PC-3 (cell line): Measurements from ENCODE around the gene AUTS2. TPM values are rescaled to one million over a fixed set of nuclear protein-coding genes. Genes with fewer than 3 reads are reported as not detected.

Experiments used
- ATAC-seq: fragments of 200-7000 bp; cut with Tn5 transposase; 2 replicates; pipeline ENCODE4 v1.9.1; 2020; ENCODE audit warnings: mild to moderate bottlenecking, moderate library complexity
- BruUV-seq: library from RNA; stranded (reverse); fragments of 400-500 nt; replicated peaks from 2 replicates; lab custom pipeline; 2021; lab: Mats Ljungman, UMichigan
- CTCF ChIA-PET: fragments of 300-600 bp; sonication (Branson Sonifier 250); formaldehyde crosslinking; loops from one replicate; lab custom pipeline; 2022; ENCODE audit warnings: antibody characterized with exemption; lab: Charles Lee
- POLR2A ChIA-PET: fragments of 300-600 bp; sonication (Branson Sonifier 250); formaldehyde crosslinking; loops from one replicate; lab custom pipeline; 2022; ENCODE audit warnings: antibody characterized with exemption; ENCODE audit not compliant: unreplicated experiment; lab: Charles Lee
- DNase-seq: peaks from one replicate; pipeline ENCODE4 v3.0.0-alpha.2; 2015
- H2AFZ ChIP-seq: fragments of 300-600 bp; sonication (generic); 2 replicates; pipeline ENCODE4 v1.6.0; 2016; ENCODE audit warnings: antibody characterized with exemption, low read length
- H3F3A ChIP-seq: fragments of 300-600 bp; sonication (generic); one replicate; pipeline ENCODE4 v1.6.0; 2017; ENCODE audit warnings: antibody characterized with exemption, low read length, control low read depth, mild to moderate bottlenecking; ENCODE audit not compliant: unreplicated experiment
- H3K27ac ChIP-seq: fragments of 300-600 bp; sonication (generic); 2 replicates; pipeline ENCODE4 v1.5.1; 2016; ENCODE audit warnings: mild to moderate bottlenecking, low read length
- H3K27me3 ChIP-seq: fragments of 300-600 bp; sonication (generic); 2 replicates; pipeline ENCODE4 v1.6.1; 2016; ENCODE audit warnings: low read length, mixed read lengths
- H3K36me3 ChIP-seq: fragments of 300-600 bp; sonication (generic); 2 replicates; pipeline ENCODE4 v1.6.1; 2016; ENCODE audit warnings: low read depth, mixed run types, low read length, mixed read lengths
- H3K4me1 ChIP-seq: fragments of 300-600 bp; sonication (generic); 2 replicates; pipeline ENCODE4 v1.5.1; 2016; ENCODE audit warnings: low read length; ENCODE audit not compliant: insufficient read depth
- H3K4me2 ChIP-seq: fragments of 300-600 bp; sonication (generic); 2 replicates; pipeline ENCODE4 v1.6.0; 2016; ENCODE audit warnings: low read length
- H3K4me3 ChIP-seq: fragments of 300-600 bp; sonication (generic); 2 replicates; pipeline ENCODE4 v1.5.1; 2016; ENCODE audit warnings: mild to moderate bottlenecking, low read length, mixed read lengths
- H3K79me2 ChIP-seq: fragments of 300-600 bp; sonication (generic); 2 replicates; pipeline ENCODE4 v1.6.1; 2017; ENCODE audit warnings: low read length, mixed read lengths
- H3K9ac ChIP-seq: fragments of 300-600 bp; sonication (generic); 2 replicates; pipeline ENCODE4 v1.6.0; 2016; ENCODE audit warnings: mild to moderate bottlenecking, low read length
- H3K9me2 ChIP-seq: fragments of 300-600 bp; sonication (generic); replicated peaks from 2 replicates; pipeline ENCODE4 v1.6.1; 2016; ENCODE audit warnings: mixed run types, low read length, mixed read lengths
- H3K9me3 ChIP-seq: fragments of 300-600 bp; sonication (generic); 2 replicates; pipeline ENCODE4 v1.6.1; 2016; ENCODE audit warnings: low read length, mixed read lengths
- H4K20me1 ChIP-seq: fragments of 300-600 bp; sonication (generic); 2 replicates; pipeline ENCODE4 v1.6.1; 2016; ENCODE audit warnings: low read length, mixed read lengths
- CTCF ChIP-seq: fragments of 300-600 bp; sonication (generic); conservative IDR thresholded peaks from 2 replicates; pipeline ENCODE4 v1.5.1; 2017; ENCODE audit warnings: antibody characterized with exemption, low read depth, mild to moderate bottlenecking, low read length
- EZH2 ChIP-seq: fragments of 300-600 bp; sonication (generic); IDR thresholded peaks from one replicate; pipeline ENCODE4 v1.6.1; 2017; ENCODE audit warnings: antibody characterized with exemption, mild to moderate bottlenecking, low read length; ENCODE audit not compliant: unreplicated experiment
- EZH2phosphoT487 ChIP-seq: fragments of 300-600 bp; sonication (generic); IDR thresholded peaks from 2 replicates; pipeline ENCODE4 v1.6.1; 2018; ENCODE audit warnings: mild to moderate bottlenecking, antibody characterized with exemption, low read length, borderline replicate concordance
- intact Hi-C: fragments of 100-400 bp; cut with micrococcal nuclease; formaldehyde crosslinking; loops from 2 replicates; pipeline ENCODE4 v1.9.0; 2023
- total RNA-seq: library from RNA; depleted of rRNA; stranded (reverse); fragments of >200 nt; gene quantifications from 2 replicates; pipeline ENCODE4 v1.2.3, GENCODE V29; 2014

The AUTS2 gene
- total RNA-seq, 1 experiment from 2014 or later = not detected

- CTCF ChIA-PET = no interaction called here
These were observed 275.2 kb downstream of the AUTS2 start for GRCh38 chr7:69873512-69873911.

GRCh38 chr7:69878015-69878414 is 279.7 kb downstream of the AUTS2 start:
- ChIA-PET POLR2A (no interaction called here), CTCF (no interaction called here)
- Histone ChIP-seq H3K9ac (no peak overlapping the region), H3K27ac (no peak overlapping the region), H3K4me1 (no peaks in the 10 kb centered on the region), H3K79me2 (no peaks in the 10 kb centered on the region), H3K27me3 (no peaks in the 10 kb centered on the region), H3K4me3 (no peak overlapping the region), H3F3A (no peaks in the 10 kb centered on the region), H2AFZ (no peak overlapping the region), H3K36me3 (no peaks in the 10 kb centered on the region), H3K9me3 (no peaks in the 10 kb centered on the region), H3K4me2 (no peak overlapping the region), H4K20me1 (no peaks in the 10 kb centered on the region), H3K9me2 (no peaks in the 10 kb centered on the region)
- BruUV-seq = no TSS peak
- DNase-seq (no peak), ATAC-seq (no peak)
- TF ChIP-seq CTCF (no peak), EZH2phosphoT487 (no peak), EZH2 (no peak)
- intact Hi-C loops = no loop called here

More at GRCh38 chr7:69873512-69873911, 275.2 kb downstream of the AUTS2 start:
- intact Hi-C loops = no loop called here
- Histone ChIP-seq H3K4me1 (no peaks in the 10 kb centered on the region), H3K27ac (no peak overlapping the region), H3K9me3 (no peaks in the 10 kb centered on the region), H4K20me1 (no peaks in the 10 kb centered on the region), H3K4me3 (no peak overlapping the region), H3K36me3 (no peaks in the 10 kb centered on the region), H3K27me3 (no peaks in the 10 kb centered on the region), H3K9ac (no peak overlapping the region), H3K79me2 (no peaks in the 10 kb centered on the region), H3K9me2 (no peaks in the 10 kb centered on the region), H3K4me2 (no peak overlapping the region), H3F3A (no peaks in the 10 kb centered on the region), H2AFZ (no peak overlapping the region)
- POLR2A ChIA-PET = no interaction called here
- DNase-seq (no peak), ATAC-seq (no peak)
- no TSS peak for BruUV-seq
- TF ChIP-seq EZH2 = no peak
- TF ChIP-seq CTCF = no peak
- no peak for TF ChIP-seq EZH2phosphoT487

GRCh38 chr7:69878591-69878990 is 280.3 kb downstream of the AUTS2 start:
- Histone ChIP-seq H3K79me2 (no peaks in the 10 kb centered on the region), H3K9ac (no peak overlapping the region), H3K27me3 (no peaks in the 10 kb centered on the region), H2AFZ (no peak overlapping the region), H3K9me3 (no peaks in the 10 kb centered on the region), H3F3A (no peaks in the 10 kb centered on the region), H3K4me1 (no peaks in the 10 kb centered on the region), H4K20me1 (no peaks in the 10 kb centered on the region), H3K36me3 (no peaks in the 10 kb centered on the region), H3K4me2 (no peak overlapping the region), H3K4me3 (no peak overlapping the region), H3K27ac (no peak overlapping the region), H3K9me2 (no peaks in the 10 kb centered on the region)
- POLR2A ChIA-PET = no interaction called here
- ATAC-seq = no peak
- intact Hi-C loops = no loop called here
- DNase-seq = no peak
- CTCF ChIA-PET = no interaction called here
- TF ChIP-seq CTCF = no peak
- TF ChIP-seq EZH2phosphoT487 = no peak
- no peak for TF ChIP-seq EZH2
- BruUV-seq = no TSS peak
